HFF-Myc (cell line): ENCODE results near the gene TTLL1.

ENCODE experiments used
- DNase-seq: peaks from one replicate; pipeline ENCODE4 v3.0.0-alpha.2; 2011; ENCODE audit warnings: low read depth; ENCODE audit errors: extremely low read depth
- H3K4me3 ChIP-seq: replicated peaks from 2 replicates; pipeline ENCODE4 v1.5.1; 2011; ENCODE audit warnings: low read depth, mild to moderate bottlenecking, control low read depth, low read length
- CTCF ChIP-seq: IDR thresholded peaks from 2 replicates; pipeline ENCODE4 v1.5.1; 2012; ENCODE audit warnings: mild to moderate bottlenecking, low read depth, low read length, control low read depth; ENCODE audit errors: missing control alignments

Gene TTLL1

DNA sequence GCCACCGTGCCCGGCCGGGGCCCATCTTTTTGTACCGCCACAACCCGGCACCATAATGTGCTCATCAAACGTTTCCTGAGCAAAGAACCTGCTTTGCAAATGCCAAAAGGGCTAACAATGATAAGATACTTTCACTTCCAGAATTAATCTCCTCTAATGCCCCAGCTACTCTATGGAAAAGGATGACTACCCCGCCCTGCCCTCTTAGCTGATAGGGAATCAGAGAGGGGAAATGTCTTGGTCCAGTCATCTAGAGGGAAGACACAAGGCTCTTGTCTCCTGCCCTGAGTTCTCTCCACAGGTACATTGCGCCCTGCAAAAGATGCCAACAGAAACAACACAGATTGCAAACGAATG is 586 bp downstream of the TTLL1 start:
- peak overlapping the region; percentile 58 for H3K4me3 ChIP-seq
- TF ChIP-seq CTCF = no peak
- no peak for DNase-seq

- H3K4me3 ChIP-seq = no peak overlapping the region
- no peak for DNase-seq
- no peak for TF ChIP-seq CTCF
Measured at GRCh38 chr22:43085658-43086606, 3.3 kb downstream of the TTLL1 start.

- no peak for DNase-seq
- no peak for TF ChIP-seq CTCF
- H3K4me3 ChIP-seq = no peak overlapping the region
Measured at GRCh38 chr22:43081968-43082367, 7.2 kb downstream of the TTLL1 start.

GRCh38 chr22:43080616-43081015 is 8.6 kb downstream of the TTLL1 start:
- no peak for TF ChIP-seq CTCF
- no peak for DNase-seq
- no peak overlapping the region for H3K4me3 ChIP-seq

GRCh38 chr22:43079742-43080141 is 9.4 kb downstream of the TTLL1 start:
- TF ChIP-seq CTCF = no peak
- no peak for DNase-seq
- H3K4me3 ChIP-seq = no peak overlapping the region

DNA sequence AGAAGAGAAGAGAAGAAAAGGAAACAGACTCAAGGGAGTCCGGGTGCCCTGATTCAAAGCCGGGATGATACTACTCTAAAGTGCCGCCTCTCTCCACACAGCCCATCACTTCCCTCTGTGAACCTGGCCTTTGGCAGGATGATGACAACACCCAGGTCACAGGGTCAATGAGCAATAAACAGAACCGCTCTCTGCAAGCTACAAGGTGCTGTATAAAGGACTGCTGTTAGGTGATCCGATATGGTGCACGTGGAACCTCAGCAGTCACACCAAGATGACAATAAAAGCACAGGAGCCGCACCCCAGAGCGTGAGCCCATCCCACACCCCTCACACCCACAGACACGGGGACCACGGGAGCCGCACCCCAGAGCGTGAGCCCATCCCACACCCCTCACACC is 10.7 kb downstream of the TTLL1 start:
- TF ChIP-seq CTCF = no peak
- DNase-seq = no peak
- H3K4me3 ChIP-seq = no peak overlapping the region
